ENCODE data around the gene SHANK2. TPM values are rescaled to one million over a fixed set of nuclear protein-coding genes. Genes with fewer than 3 reads are reported as not detected.

Gene SHANK2
- total RNA-seq, 1 experiment from 2014 or later = 23.8 TPM

DNA sequence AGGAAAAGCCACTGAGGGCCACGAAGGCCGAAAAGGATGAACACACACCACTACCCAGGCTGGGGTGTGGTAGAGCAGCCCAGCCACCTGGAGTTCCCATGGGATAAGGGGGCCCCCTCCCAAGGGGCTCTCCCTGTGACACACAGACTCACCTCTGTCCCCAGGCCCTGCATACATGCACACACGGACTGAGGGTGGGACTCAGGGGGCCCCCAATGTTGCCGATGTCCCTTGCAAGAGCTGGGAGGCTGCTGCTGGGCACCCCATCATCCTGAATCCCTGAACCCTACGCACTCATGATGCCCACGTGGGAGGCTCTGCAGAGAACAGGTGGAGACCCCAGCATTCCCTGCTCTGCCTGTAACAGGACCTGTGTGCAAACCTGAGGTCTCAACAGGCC lies 14.5 kb downstream of the SHANK2 start:
- no peak overlapping the region for H4K8ac ChIP-seq (replicated peaks; ENCODE audit: insufficient read length, low read depth, low read length)
- DNase-seq = peak; percentile 14
- H3K4me2 ChIP-seq (ENCODE audit: insufficient read depth, insufficient read length, low read length) = no peak overlapping the region
- H3T11ph ChIP-seq (ENCODE audit: low read length) = no peak overlapping the region
- H3K4ac ChIP-seq (ENCODE audit: low read depth, low read length) = no peak overlapping the region
- Mint-ChIP-seq H3K4me1 (peaks cover 20 to 33% of the 10 kb centered on the region in 2 experiments), H3K36me3 (ENCODE audit: insufficient read depth in 1 of 3, low read depth in 3 of 3) (peaks cover 10 to 36% (median 17%) of the 10 kb centered on the region in 3 experiments; a peak in 6 of 7 replicates), H3K4me3 (no peak overlapping the region), H3K9me3 (no peaks in the 10 kb centered on the region), H3K27me3 (ENCODE audit: low read depth) (no peaks in the 10 kb centered on the region), H3K27ac (no peak overlapping the region)
- H3K27ac ChIP-seq (ENCODE audit: insufficient read length, low read depth, low read length) = no peak overlapping the region
- H4K20me1 ChIP-seq (ENCODE audit: control insufficient read depth, insufficient read depth, insufficient read length) = no peaks in the 10 kb centered on the region
- no peak overlapping the region for H2BK15ac ChIP-seq (ENCODE audit: low read depth, low read length)
- H3K9ac ChIP-seq (ENCODE audit: extremely low read depth, insufficient read length, low read length) = no peak overlapping the region
- H3K23me2 ChIP-seq (ENCODE audit: insufficient read length, low read depth, low read length, poor library complexity, severe bottlenecking) = no peaks in the 10 kb centered on the region
- no peak overlapping the region for H2AFZ ChIP-seq (ENCODE audit: low read length)
- H3K9me3 ChIP-seq (ENCODE audit: control insufficient read depth, low read depth, low read length) = no peaks in the 10 kb centered on the region
- TF ChIP-seq, protein P1, sequence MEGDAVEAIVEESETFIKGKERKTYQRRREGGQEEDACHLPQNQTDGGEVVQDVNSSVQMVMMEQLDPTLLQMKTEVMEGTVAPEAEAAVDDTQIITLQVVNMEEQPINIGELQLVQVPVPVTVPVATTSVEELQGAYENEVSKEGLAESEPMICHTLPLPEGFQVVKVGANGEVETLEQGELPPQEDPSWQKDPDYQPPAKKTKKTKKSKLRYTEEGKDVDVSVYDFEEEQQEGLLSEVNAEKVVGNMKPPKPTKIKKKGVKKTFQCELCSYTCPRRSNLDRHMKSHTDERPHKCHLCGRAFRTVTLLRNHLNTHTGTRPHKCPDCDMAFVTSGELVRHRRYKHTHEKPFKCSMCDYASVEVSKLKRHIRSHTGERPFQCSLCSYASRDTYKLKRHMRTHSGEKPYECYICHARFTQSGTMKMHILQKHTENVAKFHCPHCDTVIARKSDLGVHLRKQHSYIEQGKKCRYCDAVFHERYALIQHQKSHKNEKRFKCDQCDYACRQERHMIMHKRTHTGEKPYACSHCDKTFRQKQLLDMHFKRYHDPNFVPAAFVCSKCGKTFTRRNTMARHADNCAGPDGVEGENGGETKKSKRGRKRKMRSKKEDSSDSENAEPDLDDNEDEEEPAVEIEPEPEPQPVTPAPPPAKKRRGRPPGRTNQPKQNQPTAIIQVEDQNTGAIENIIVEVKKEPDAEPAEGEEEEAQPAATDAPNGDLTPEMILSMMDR (conservative IDR thresholded peaks at IDR 0.05) = no peak
- H3K4me1 ChIP-seq (ENCODE audit: insufficient read depth, low read length) = peaks cover 2% of the 10 kb centered on the region; the same call in 1 of the 2 replicates
- H3K23ac ChIP-seq (ENCODE audit: insufficient read length, low read depth, low read length) = no peak overlapping the region
- H3K56ac ChIP-seq (ENCODE audit: insufficient read length, low read depth, low read length) = no peak overlapping the region
- H3K14ac ChIP-seq (ENCODE audit: insufficient read depth, low read length) = no peak overlapping the region
- no peak overlapping the region for H2BK120ac ChIP-seq (ENCODE audit: low read depth, low read length, poor library complexity, severe bottlenecking)
- H4K91ac ChIP-seq (ENCODE audit: insufficient read length, low read depth, low read length) = no peak overlapping the region
- H3K79me2 ChIP-seq (ENCODE audit: insufficient read depth, low read length) = peaks cover 26% of the 10 kb centered on the region; the same call in 1 of the 2 replicates
- no peak overlapping the region for H2BK5ac ChIP-seq (ENCODE audit: insufficient read length, low read length)
- no peak overlapping the region for H4K5ac ChIP-seq (ENCODE audit: insufficient read length, low read depth, low read length)
- no peak overlapping the region for H2AK5ac ChIP-seq (ENCODE audit: insufficient read length, low read length)
- H3K79me1 ChIP-seq (ENCODE audit: insufficient read depth, low read depth, low read length, poor library complexity, severe bottlenecking) = peaks cover 12% of the 10 kb centered on the region
- H2BK20ac ChIP-seq (ENCODE audit: low read depth, low read length, poor library complexity, severe bottlenecking) = no peak overlapping the region
- no CpG with 5 or more reads among the region's 6 CpGs for WGBS (ENCODE audit: extremely low coverage, insufficient read length, low lambda C conversion rate)
- no peak overlapping the region for H2BK12ac ChIP-seq (ENCODE audit: insufficient read length, low read depth, low read length)
- no peak overlapping the region for H3K18ac ChIP-seq (ENCODE audit: insufficient read length, low read depth, low read length)
- no peaks in the 10 kb centered on the region for H3K27me3 ChIP-seq (ENCODE audit: insufficient read depth, low read length)

All from H9 (cell line).